Naive thymus-derived CD8-positive, alpha-beta T cell (primary cell): ENCODE data around the gene TOR4A. TPM values are rescaled to one million over a fixed set of nuclear protein-coding genes. Genes with fewer than 3 reads are reported as not detected.

Source experiments
- ATAC-seq, 2 donors: fragments of 150-1000 bp; cut with Tn5 transposase in 1 of 2; sonication (Bioruptor Pico), chemical (Tn5 transposase) in 1 of 2; 1 replicate in 1 of 2; 2 replicates in 1 of 2; pipeline ENCODE4 v1.10.0; 2021; ENCODE audit warnings: mild to moderate bottlenecking in 2 of 2, moderate library complexity in 2 of 2
- POLR2A ChIA-PET: fragments of 350-600 bp; sonication (Branson Sonifier 250); formaldehyde crosslinking; loops from one replicate; lab custom pipeline; 2021; ENCODE audit warnings: antibody characterized with exemption; lab: Charles Lee
- DNase-seq, 10 donors: peaks; one replicate each; pipeline versions ENCODE4 v3.0.0 to v3.0.0-alpha.2; 2020 to 2022
- H3K27ac Mint-ChIP-seq, 10 donors: one replicate each; pipeline ENCODE4 v1.8.0; 2020 to 2022; ENCODE audit warnings: mild to moderate bottlenecking in 10 of 10, mixed read lengths in 10 of 10, moderate library complexity in 4 of 10, inconsistent platforms in 1 of 10
- H3K27me3 Mint-ChIP-seq, 5 donors: one replicate each; pipeline ENCODE4 v1.8.0; 2021 to 2022; ENCODE audit warnings: mixed read lengths in 5 of 5
- H3K36me3 Mint-ChIP-seq, 3 donors: one replicate each; pipeline ENCODE4 v1.8.0; 2020 to 2022; ENCODE audit warnings: mixed read lengths in 3 of 3, mild to moderate bottlenecking in 2 of 3, inconsistent platforms in 1 of 3
- H3K4me1 Mint-ChIP-seq, 4 donors: one replicate each; pipeline ENCODE4 v1.8.0; 2021 to 2022; ENCODE audit warnings: mixed read lengths in 4 of 4
- H3K4me3 Mint-ChIP-seq, 10 donors: one replicate each; pipeline ENCODE4 v1.8.0; 2020 to 2022; ENCODE audit warnings: mild to moderate bottlenecking in 10 of 10, mixed read lengths in 10 of 10, moderate library complexity in 6 of 10, inconsistent platforms in 1 of 10
- H3K9me3 Mint-ChIP-seq, 9 donors: one replicate each; pipeline ENCODE4 v1.8.0; 2020 to 2022; ENCODE audit warnings: mixed read lengths in 9 of 9, mild to moderate bottlenecking in 3 of 9, inconsistent platforms in 1 of 9, moderate library complexity in 1 of 9
- polyA plus RNA-seq, 3 donors: library from polyadenylated mRNA; unstranded; fragments of 300-500 nt; fragmentation: Illumina TruSeq; gene quantifications; one replicate each; pipeline ENCODE4 v1.2.3, GENCODE V29; 2021
- total RNA-seq, 8 experiments: library from RNA in 2 of 8; stranded (reverse) in 2 of 8; gene quantifications; one replicate each; pipeline ENCODE4 v1.2.3 and lab custom pipeline; 2021 to 2026

TOR4A gene
- total RNA-seq (1 to 10 TPM in 1 of 2 experiments, under 1 TPM in 1; 0.91 to 1.4 TPM), polyA plus RNA-seq (under 1 TPM in 2 of 3 donors, not detected in 1; 0.12 to 0.15 TPM), total RNA-seq (lab: John Stamatoyannopoulos, UW) (0.50 to 1.6 (median 1.1) reads per million in 6 experiments)

- Mint-ChIP-seq H3K4me3 (peak within 1 kb of the TSS in 9 of 10 donors; percentile 36 to 78 (median 62)), H3K27ac (peak within 1 kb of the TSS in 3 of 10 donors; percentile 14 to 76 (median 49)), H3K27me3 (peaks cover under 1 to 40% (median 14%) of the 10 kb centered on the region in 5 donors), H3K36me3 (peaks cover 0 to 12% (median 0%) of the 10 kb centered on the region in 3 donors), H3K9me3 (no peaks in the 10 kb centered on the region), H3K4me1 (peaks cover 14 to 27% (median 20%) of the 10 kb centered on the region in 4 donors)
- POLR2A ChIA-PET: interaction anchor here (1.3 to 2.5 kb wide), 2 partner anchors 23 to 36 kb away, joined by 3 to 14 read pairs; partner anchors contain the start of gene TUBB4B
- peak; percentile 60 for ATAC-seq
- peak in 1 of 10 donors; percentile 32 for DNase-seq
Measured at GRCh38 chr9:137277329-137278041, at the start of gene TOR4A. TOR4A (plus strand) TSS chr9:137277726; CDS start chr9:137278690, 964 bp downstream.

GRCh38 chr9:137227853-137228505 is 49.5 kb upstream of the TOR4A start:
- ATAC-seq: no peak
- peak overlapping the region in 4 of 10 donors; percentile 20 to 64 (median 38) for H3K4me3 Mint-ChIP-seq
- H3K27ac Mint-ChIP-seq: peak overlapping the region in 3 of 10 donors; percentile 56 to 90 (median 82)
- peaks cover 0 to 2% (median 1%) of the 10 kb centered on the region in 3 donors for H3K36me3 Mint-ChIP-seq
- peaks cover 4 to 13% (median 9%) of the 10 kb centered on the region in 4 donors for H3K4me1 Mint-ChIP-seq
- no peak for DNase-seq
- no peaks in the 10 kb centered on the region for H3K9me3 Mint-ChIP-seq
- H3K27me3 Mint-ChIP-seq: peaks cover 2 to 18% (median 4%) of the 10 kb centered on the region in 5 donors
- POLR2A ChIA-PET: interaction anchor here (0.9 to 6.4 kb wide), 7 partner anchors 9 to 132 kb away, joined by 3 to 59 read pairs (median 5); partner anchors contain the start of genes ANAPC2 and SSNA1

- Mint-ChIP-seq H3K27ac (no peak overlapping the region), H3K4me3 (no peak overlapping the region), H3K4me1 (peaks cover 3 to 12% (median 7%) of the 10 kb centered on the region in 4 donors), H3K9me3 (no peaks in the 10 kb centered on the region), H3K27me3 (peaks cover 2 to 18% (median 4%) of the 10 kb centered on the region in 5 donors), H3K36me3 (peaks cover 0 to 2% (median 1%) of the 10 kb centered on the region in 3 donors)
- ATAC-seq: no peak
- no peak for DNase-seq
- POLR2A ChIA-PET: interaction anchor here (1.0 to 6.4 kb wide), 4 partner anchors 8 to 182 kb away, joined by 3 to 59 read pairs (median 4); partner anchors contain the start of genes ANAPC2 and SSNA1
Measured at GRCh38 chr9:137228506-137228967, 49.0 kb upstream of the TOR4A start.

GRCh38 chr9:137228968-137229896 is 48.3 kb upstream of the TOR4A start:
- no peak for DNase-seq
- no peak for ATAC-seq
- peak overlapping the region in 1 of 10 donors; percentile 10 for H3K4me3 Mint-ChIP-seq
- H3K27me3 Mint-ChIP-seq: peaks cover 2 to 18% (median 4%) of the 10 kb centered on the region in 5 donors
- no peak overlapping the region for H3K27ac Mint-ChIP-seq
- peaks cover 0 to 2% (median 1%) of the 10 kb centered on the region in 3 donors for H3K36me3 Mint-ChIP-seq
- no peaks in the 10 kb centered on the region for H3K9me3 Mint-ChIP-seq
- POLR2A ChIA-PET: interaction anchor here (1.0 to 3.0 kb wide), 4 partner anchors 8 to 183 kb away, joined by 3 to 8 read pairs (median 4); partner anchors contain the start of gene TUBB4B
- peaks cover 3 to 9% (median 5%) of the 10 kb centered on the region in 4 donors for H3K4me1 Mint-ChIP-seq

- H3K27ac Mint-ChIP-seq: no peak overlapping the region
- DNase-seq (no peak), ATAC-seq (no peak)
- H3K4me3 Mint-ChIP-seq: no peak overlapping the region
- H3K36me3 Mint-ChIP-seq: peaks cover 0 to 2% (median 1%) of the 10 kb centered on the region in 3 donors
- peaks cover 4 to 12% (median 6%) of the 10 kb centered on the region in 4 donors for H3K4me1 Mint-ChIP-seq
- H3K9me3 Mint-ChIP-seq: no peaks in the 10 kb centered on the region
- POLR2A ChIA-PET: interaction anchor here (3.0 kb wide), 1 partner anchor 10 kb away, joined by 8 read pairs; the partner anchor contains the start of gene TUBB4B
- peaks cover 2 to 24% (median 4%) of the 10 kb centered on the region in 5 donors for H3K27me3 Mint-ChIP-seq
Measured at GRCh38 chr9:137229903-137230704, 47.4 kb upstream of the TOR4A start.

GRCh38 chr9:137230705-137231371 is 46.7 kb upstream of the TOR4A start, which contains the start of gene SLC34A3:
SLC34A3 (plus strand) TSS chr9:137230901; CDS start chr9:137231703, 802 bp downstream.
- Mint-ChIP-seq H3K36me3 (peaks cover 0 to 2% (median 1%) of the 10 kb centered on the region in 3 donors), H3K27me3 (peaks cover 2 to 28% (median 4%) of the 10 kb centered on the region in 5 donors), H3K4me3 (no peak within 1 kb of the TSS), H3K4me1 (peaks cover 5 to 11% (median 7%) of the 10 kb centered on the region in 4 donors), H3K27ac (no peak within 1 kb of the TSS), H3K9me3 (no peaks in the 10 kb centered on the region)
- POLR2A ChIA-PET: interaction anchor here (0.5 to 3.0 kb wide), 2 partner anchors 9 to 98 kb away, joined by 3 to 8 read pairs; partner anchors contain the start of gene TUBB4B
- DNase-seq (no peak), ATAC-seq (no peak)

GRCh38 chr9:137231372-137232039 is 46.0 kb upstream of the TOR4A start:
- H3K9me3 Mint-ChIP-seq: no peaks in the 10 kb centered on the region
- POLR2A ChIA-PET: interaction anchor here (0.5 to 3.0 kb wide), 2 partner anchors 9 to 99 kb away, joined by 3 to 8 read pairs; partner anchors contain the start of gene TUBB4B
- peaks cover 0 to 2% (median 1%) of the 10 kb centered on the region in 3 donors for H3K36me3 Mint-ChIP-seq
- H3K4me1 Mint-ChIP-seq: peaks cover 7 to 11% (median 8%) of the 10 kb centered on the region in 4 donors
- H3K4me3 Mint-ChIP-seq: no peak overlapping the region
- no peak for ATAC-seq
- DNase-seq: no peak
- H3K27me3 Mint-ChIP-seq: peaks cover 2 to 28% (median 4%) of the 10 kb centered on the region in 5 donors
- H3K27ac Mint-ChIP-seq: peak overlapping the region in 1 of 10 donors; percentile 53

- H3K4me1 Mint-ChIP-seq: peaks cover 7 to 13% (median 10%) of the 10 kb centered on the region in 4 donors
- POLR2A ChIA-PET: interaction anchor here (3.0 kb wide), 1 partner anchor 8 kb away, joined by 8 read pairs; the partner anchor contains the start of gene TUBB4B
- no peak overlapping the region for H3K4me3 Mint-ChIP-seq
- H3K36me3 Mint-ChIP-seq: peaks cover 0 to 2% (median 1%) of the 10 kb centered on the region in 3 donors
- peak overlapping the region in 1 of 10 donors; percentile 53 for H3K27ac Mint-ChIP-seq
- H3K9me3 Mint-ChIP-seq: no peaks in the 10 kb centered on the region
- ATAC-seq (no peak), DNase-seq (no peak)
- H3K27me3 Mint-ChIP-seq: peaks cover 2 to 28% (median 4%) of the 10 kb centered on the region in 5 donors
Measured at GRCh38 chr9:137232101-137232500, 45.4 kb upstream of the TOR4A start.

- H3K4me3 Mint-ChIP-seq: no peak overlapping the region
- DNase-seq: no peak
- peaks cover 2 to 24% (median 3%) of the 10 kb centered on the region in 5 donors for H3K27me3 Mint-ChIP-seq
- no peak for ATAC-seq
- H3K27ac Mint-ChIP-seq: no peak overlapping the region
- peaks cover 5 to 13% (median 9%) of the 10 kb centered on the region in 4 donors for H3K4me1 Mint-ChIP-seq
- peaks cover 0 to 2% (median 1%) of the 10 kb centered on the region in 3 donors for H3K36me3 Mint-ChIP-seq
- no peaks in the 10 kb centered on the region for H3K9me3 Mint-ChIP-seq
- POLR2A ChIA-PET: no interaction called here
Measured at GRCh38 chr9:137232510-137232909, 45.0 kb upstream of the TOR4A start.
